NCI-H460 (cell line): Measurements from ENCODE around the gene MID1. TPM values are rescaled to one million over a fixed set of nuclear protein-coding genes. Genes with fewer than 3 reads are reported as not detected.

Experiments
- DNase-seq: peaks from one replicate; pipeline ENCODE4 v3.0.0-alpha.2; 2016; ENCODE audit warnings: low read depth; ENCODE audit errors: extremely low read depth
- total RNA-seq: library from RNA; depleted of rRNA; stranded (reverse); fragments of >200 nt; shearing (Covaris generic); gene quantifications from 2 replicates; pipeline ENCODE4 v1.2.3, GENCODE V29; 2014

Gene MID1
- total RNA-seq, 1 experiment from 2014 or later = 25.2 TPM

GRCh38 chrX:10579112-10580011 is 41.0 kb downstream of the MID1 start:
- DNase-seq = no peak

DNA sequence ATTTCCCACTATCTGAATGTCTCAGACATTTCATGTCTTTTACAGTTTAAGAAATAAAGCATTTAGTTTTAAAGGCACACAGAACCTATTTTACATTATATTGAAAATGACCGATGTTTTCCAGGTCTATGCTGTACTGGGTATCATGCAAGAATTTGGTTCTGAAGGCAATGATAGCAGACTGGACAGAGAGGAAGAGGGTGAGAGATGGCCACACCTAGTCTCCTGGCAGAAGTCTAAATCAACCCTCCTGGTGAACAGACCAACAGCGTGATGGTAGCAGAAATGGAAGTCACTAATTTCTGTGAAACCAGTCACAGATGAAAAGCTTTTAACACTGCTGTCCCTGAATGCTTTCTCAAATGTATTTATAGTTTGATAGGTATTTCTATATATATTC is 41.9 kb downstream of the MID1 start:
- no peak for DNase-seq

- DNase-seq = no peak
Observed at GRCh38 chrX:10577853-10578252, 42.5 kb downstream of the MID1 start.

- DNase-seq = no peak
Observed at GRCh38 chrX:10576777-10577447, 43.5 kb downstream of the MID1 start.

GRCh38 chrX:10576186-10576585 is 44.2 kb downstream of the MID1 start:
- no peak for DNase-seq

DNA sequence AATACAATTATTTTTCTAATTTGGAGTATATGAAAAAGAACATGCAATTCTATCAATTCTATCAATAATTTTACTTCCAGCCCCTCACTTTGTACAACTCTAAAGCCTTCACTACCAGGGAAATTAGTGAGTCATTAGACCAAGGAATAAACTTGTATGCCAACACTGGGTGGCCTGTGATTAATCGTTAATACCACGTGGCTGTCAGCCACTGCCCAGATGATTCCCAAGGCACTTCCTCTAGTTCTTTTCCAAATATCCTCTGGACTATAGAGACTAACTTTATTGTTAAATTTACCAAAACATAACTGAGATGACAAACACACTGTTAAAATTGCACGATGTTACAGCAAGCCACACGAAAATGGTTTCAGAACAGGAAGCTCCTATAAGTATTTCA is 45.7 kb downstream of the MID1 start:
- no peak for DNase-seq

- DNase-seq = no peak
Observed at GRCh38 chrX:10571260-10571659, 49.1 kb downstream of the MID1 start.

- DNase-seq = no peak
Observed at GRCh38 chrX:10570601-10571000, 49.8 kb downstream of the MID1 start.

DNA sequence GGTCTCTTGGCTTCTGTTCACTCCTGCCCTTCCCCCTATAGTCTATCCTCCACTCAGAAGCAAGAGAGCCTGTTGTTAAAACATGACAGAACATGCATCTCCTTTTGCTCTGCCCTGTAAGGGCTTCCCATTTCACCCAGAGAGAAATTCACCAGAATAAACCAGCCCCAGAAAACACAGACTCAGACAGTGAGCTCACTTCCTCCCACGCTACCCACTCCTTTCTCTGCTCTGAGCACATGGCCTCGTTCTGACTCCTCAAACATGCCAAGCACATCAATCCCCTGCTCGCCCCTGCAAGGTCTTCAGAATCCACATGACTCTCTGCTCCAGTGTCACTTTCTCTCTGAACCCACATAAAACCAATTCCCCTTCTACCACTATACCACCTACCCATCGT is 50.4 kb downstream of the MID1 start:
- DNase-seq = no peak

- no peak for DNase-seq
Observed at GRCh38 chrX:10568428-10568827, 52.0 kb downstream of the MID1 start.

GRCh38 chrX:10567136-10567535 is 53.2 kb downstream of the MID1 start:
- no peak for DNase-seq

- DNase-seq = no peak
Observed at GRCh38 chrX:10566716-10567097, 53.7 kb downstream of the MID1 start.

DNA sequence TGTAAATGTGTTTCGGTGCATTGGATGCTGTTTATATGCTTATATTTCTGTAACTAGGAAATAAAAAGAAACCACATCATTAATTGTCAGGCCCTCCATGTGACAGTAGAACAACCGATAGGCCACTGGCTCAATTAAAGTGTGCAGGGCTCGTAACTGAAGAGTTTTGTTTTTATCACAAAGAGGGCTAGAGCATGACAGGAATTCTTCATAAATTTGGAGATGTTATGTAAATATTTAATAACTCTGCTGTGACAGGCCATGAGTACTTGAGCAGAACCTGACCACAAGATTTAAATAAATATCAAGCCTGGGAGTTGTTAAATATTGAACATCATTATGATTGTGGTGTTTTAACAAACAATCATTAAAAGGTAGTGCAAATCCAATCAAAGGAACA is 55.9 kb downstream of the MID1 start:
- no peak for DNase-seq

DNA sequence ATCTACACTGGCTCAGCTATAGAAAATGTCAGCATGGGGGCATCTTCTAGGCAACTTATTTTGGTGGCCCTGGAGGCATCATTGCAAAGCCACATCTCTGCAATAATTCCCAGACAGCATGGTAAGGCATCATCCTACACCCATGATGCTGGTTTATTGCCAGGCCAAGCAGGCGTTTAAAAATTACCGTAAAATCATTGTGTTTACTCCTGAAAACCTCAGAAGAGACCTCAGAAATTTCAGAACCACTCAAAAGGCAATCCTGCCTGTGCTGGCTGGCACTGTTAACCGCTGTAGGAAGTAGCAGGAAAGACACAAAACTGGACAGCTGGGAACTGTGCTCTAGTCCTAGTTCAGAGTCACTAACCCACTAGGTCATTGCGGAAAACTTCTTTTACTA is 63.2 kb downstream of the MID1 start:
- DNase-seq = no peak

DNA sequence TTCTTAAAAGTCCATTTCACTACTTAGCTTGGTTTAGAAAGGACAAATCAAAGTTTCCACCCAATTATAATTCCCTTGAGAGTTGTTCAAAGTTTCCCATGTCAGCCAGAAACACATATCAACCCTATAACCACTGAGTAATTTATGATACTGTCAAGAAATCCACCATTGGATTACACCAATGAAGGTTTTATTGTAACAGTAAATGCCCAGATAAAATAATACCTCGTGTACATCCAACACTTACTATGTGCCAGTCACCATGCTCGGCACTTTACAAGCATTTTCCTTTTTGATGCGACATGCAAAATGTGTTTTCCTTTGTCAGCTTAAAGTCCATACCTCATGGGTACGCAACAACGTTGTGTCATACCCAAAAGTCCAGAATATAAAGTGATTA is 64.0 kb downstream of the MID1 start:
- no peak for DNase-seq

GRCh38 chrX:10555846-10556245 is 64.5 kb downstream of the MID1 start:
- no peak for DNase-seq

DNA sequence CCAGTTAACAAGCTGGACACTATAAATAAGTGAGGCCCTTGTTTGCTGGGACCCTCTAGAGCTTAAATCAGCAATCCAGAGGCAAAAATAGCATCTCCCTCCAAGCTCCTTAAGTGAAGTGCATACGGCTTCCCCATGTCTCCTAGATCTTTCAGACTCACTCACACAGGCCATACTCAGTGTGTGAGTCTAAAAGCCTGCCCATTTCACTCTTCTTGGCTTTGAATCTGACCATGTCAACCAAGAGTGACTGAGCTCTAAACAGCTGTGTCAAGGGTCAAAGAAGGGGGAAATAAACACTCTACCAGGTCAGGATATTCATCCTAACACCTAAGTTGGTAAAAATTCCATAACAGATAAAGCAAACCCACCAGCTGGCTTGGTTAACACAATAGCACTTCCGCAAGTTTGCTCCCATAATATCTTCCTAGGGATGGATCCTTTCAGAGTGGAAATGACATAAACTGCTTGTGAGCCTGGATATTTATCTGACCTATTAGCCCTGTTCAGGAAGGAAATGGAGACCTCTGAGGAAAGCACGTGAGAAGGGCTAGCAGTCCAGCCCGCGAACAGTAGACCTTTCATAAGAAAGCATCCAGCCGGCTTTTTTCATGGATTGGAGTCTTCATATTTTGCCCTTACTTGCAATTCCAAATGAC is 65.6 kb downstream of the MID1 start:
- no peak for DNase-seq

GRCh38 chrX:10549280-10549679 is 71.1 kb downstream of the MID1 start:
- no peak for DNase-seq

- DNase-seq = no peak
Observed at GRCh38 chrX:10548688-10549087, 71.7 kb downstream of the MID1 start.

GRCh38 chrX:10545882-10546281 is 74.5 kb downstream of the MID1 start:
- DNase-seq = no peak

DNA sequence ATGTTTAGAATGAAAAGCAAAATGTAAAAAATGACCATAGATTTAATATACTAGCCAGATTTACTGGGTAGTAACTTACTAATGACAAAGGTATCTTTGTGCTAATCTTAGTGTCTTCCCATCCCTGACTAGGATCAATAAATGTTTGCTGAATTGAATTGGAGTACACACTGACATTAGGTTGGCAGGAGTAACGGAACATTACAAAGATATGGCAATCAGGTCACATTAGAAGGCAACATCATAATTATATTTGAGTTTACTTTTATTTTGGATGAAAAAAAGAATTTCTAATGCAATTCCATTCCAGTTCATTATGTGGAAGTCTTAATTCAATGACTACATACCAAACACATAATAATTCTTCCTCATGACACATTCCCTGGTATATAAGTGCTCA is 77.8 kb downstream of the MID1 start:
- DNase-seq = no peak

- DNase-seq = no peak
Observed at GRCh38 chrX:10538831-10539230, 81.6 kb downstream of the MID1 start.
